ENCODE results near the gene ANKRD13D. TPM values are rescaled to one million over a fixed set of nuclear protein-coding genes. Genes with fewer than 3 reads are reported as not detected.

Gene ANKRD13D
- total and polyA plus RNA-seq, 11 donors: 7.6 to 43.6 (median 12.8) TPM

- H3K27me3 ChIP-seq: no peaks in the 10 kb centered on the region
- no peaks in the 10 kb centered on the region for H3K9me3 ChIP-seq
- TF ChIP-seq POLR2A (IDR thresholded peaks at IDR 0.05): no peak
- TF ChIP-seq, protein P1, sequence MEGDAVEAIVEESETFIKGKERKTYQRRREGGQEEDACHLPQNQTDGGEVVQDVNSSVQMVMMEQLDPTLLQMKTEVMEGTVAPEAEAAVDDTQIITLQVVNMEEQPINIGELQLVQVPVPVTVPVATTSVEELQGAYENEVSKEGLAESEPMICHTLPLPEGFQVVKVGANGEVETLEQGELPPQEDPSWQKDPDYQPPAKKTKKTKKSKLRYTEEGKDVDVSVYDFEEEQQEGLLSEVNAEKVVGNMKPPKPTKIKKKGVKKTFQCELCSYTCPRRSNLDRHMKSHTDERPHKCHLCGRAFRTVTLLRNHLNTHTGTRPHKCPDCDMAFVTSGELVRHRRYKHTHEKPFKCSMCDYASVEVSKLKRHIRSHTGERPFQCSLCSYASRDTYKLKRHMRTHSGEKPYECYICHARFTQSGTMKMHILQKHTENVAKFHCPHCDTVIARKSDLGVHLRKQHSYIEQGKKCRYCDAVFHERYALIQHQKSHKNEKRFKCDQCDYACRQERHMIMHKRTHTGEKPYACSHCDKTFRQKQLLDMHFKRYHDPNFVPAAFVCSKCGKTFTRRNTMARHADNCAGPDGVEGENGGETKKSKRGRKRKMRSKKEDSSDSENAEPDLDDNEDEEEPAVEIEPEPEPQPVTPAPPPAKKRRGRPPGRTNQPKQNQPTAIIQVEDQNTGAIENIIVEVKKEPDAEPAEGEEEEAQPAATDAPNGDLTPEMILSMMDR (IDR thresholded peaks at IDR 0.05): no peak
- intact Hi-C loops (cut with DNase I): loop anchor here in 5 of 10 donors (1.0 to 5.0 kb wide), 5 partner anchors 37 to 122 kb away; partner anchors contain the start of gene SSH3 (in 1 of the 5)
- peaks cover 0 to 20% (median 2%) of the 10 kb centered on the region in 9 donors for H3K36me3 ChIP-seq
- peak in 3 of 5 donors; percentile 19 to 49 (median 27) for DNase-seq
- H3K4me1 ChIP-seq: peaks cover 18 to 68% (median 48%) of the 10 kb centered on the region in 12 donors
- H3K4me3 ChIP-seq: no peak overlapping the region
- WGBS, 4 donors: 93 to 95% (median 94%) methylated on average over 6 to 7 of the region's 7 CpGs
- peak overlapping the region in 3 of 12 donors; percentile 73 to 84 (median 76) for H3K27ac ChIP-seq
- ATAC-seq: no peak
These were observed 24.0 kb upstream of the ANKRD13D start for GRCh38 chr11:67264877-67265632.

DNA sequence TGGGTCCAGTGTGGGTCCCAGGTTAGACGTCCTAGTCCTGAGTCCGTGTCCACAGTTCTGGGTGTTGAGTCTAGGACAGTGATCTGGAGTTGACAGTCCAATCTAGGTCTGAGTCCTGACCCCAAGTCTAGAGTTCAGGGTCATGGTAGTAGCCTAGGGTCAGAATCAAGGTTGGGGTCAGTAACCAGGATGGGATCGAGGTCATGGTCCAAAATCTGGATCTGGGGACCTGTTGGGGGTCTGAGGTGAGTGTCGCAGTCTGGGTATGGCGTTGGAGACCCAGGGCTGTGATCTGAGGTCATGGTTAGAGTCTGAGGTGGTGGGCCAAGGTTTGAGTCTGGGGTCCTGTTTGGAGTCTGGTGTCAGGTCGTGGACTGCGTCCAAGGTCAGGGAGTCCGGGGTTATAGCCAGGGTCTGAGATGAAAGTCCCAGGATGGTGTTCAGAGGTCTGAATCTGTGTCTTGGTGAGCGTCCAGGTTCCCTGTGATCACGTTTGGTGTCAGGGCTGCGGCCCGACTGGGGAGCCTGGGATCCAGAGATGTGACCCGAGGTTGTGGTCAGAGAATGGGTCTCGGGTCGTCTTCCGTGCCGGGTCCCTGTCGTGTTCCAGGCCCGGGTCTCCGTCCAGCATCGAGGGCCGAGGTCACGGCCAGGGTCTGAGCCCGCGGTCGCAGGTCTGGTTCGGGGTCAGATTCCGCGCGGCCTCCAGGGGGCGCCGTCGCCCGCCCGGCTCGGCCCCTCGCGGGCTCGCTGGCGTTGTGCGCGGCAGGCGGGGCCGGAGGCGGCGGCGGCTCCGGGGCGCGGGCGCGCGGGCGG lies 23.3 kb upstream of the ANKRD13D start:
- 12 to 48% (median 14%) methylated on average over 15 to 54 of the region's 54 CpGs for WGBS, 4 donors
- peak; percentile 79 to 92 (median 82) for DNase-seq
- H3K27ac ChIP-seq: peak overlapping the region in 10 of 12 donors; percentile 53 to 84 (median 74)
- H3K36me3 ChIP-seq: peaks cover 0 to 24% (median 2%) of the 10 kb centered on the region in 9 donors
- H3K4me3 ChIP-seq: peak overlapping the region in 9 of 12 donors; percentile 18 to 76 (median 38)
- intact Hi-C loops (cut with DNase I): loop anchor here in 9 of 10 donors (1.0 to 5.0 kb wide), 7 partner anchors 23 to 121 kb away; partner anchors contain the start of genes ANKRD13D (in 3 of the 9) and SSH3 (in 1 of the 9)
- ATAC-seq: peak; percentile 19 to 71 (median 60)
- no peak for TF ChIP-seq POLR2A (IDR thresholded peaks at IDR 0.05)
- TF ChIP-seq, protein P1 (IDR thresholded peaks at IDR 0.05): peak in 11 of 12 donors; percentile 62 to 82 (median 73)
- H3K27me3 ChIP-seq: no peaks in the 10 kb centered on the region
- no peaks in the 10 kb centered on the region for H3K9me3 ChIP-seq
- peaks cover 21 to 76% (median 56%) of the 10 kb centered on the region in 12 donors for H3K4me1 ChIP-seq

GRCh38 chr11:67266449-67267187 lies 22.5 kb upstream of the ANKRD13D start, which contains the start of gene GRK2:
TSS of gene GRK2 (plus strand) at chr11:67266473. CDS start at chr11:67266700, 227 bp downstream.
- H3K4me1 ChIP-seq: peaks cover 24 to 77% (median 61%) of the 10 kb centered on the region in 12 donors
- WGBS, 4 donors: 0 to 2% (median 1%) methylated on average over 22 to 103 of the region's 103 CpGs
- peak within 1 kb of the TSS; percentile 57 to 99 (median 94) for H3K4me3 ChIP-seq
- peak in 2 of 4 donors; percentile 5 to 6 for ATAC-seq
- H3K36me3 ChIP-seq: peaks cover 0 to 24% (median 2%) of the 10 kb centered on the region in 9 donors
- peak in 3 of 5 donors; percentile 42 to 77 (median 66) for DNase-seq
- H3K27me3 ChIP-seq: no peaks in the 10 kb centered on the region
- no peaks in the 10 kb centered on the region for H3K9me3 ChIP-seq
- TF ChIP-seq, protein P1 (IDR thresholded peaks at IDR 0.05): no peak
- no peak for TF ChIP-seq POLR2A (IDR thresholded peaks at IDR 0.05)
- peak within 1 kb of the TSS; percentile 72 to 100 (median 90) for H3K27ac ChIP-seq
- intact Hi-C loops (cut with DNase I): loop anchor here in 7 of 10 donors (1.0 to 5.0 kb wide), 6 partner anchors 22 to 121 kb away; partner anchors contain the start of genes ANKRD13D (in 3 of the 7) and SSH3 (in 1 of the 7)

Measured in heart left ventricle (tissue), 16 donors.